Measurements from ENCODE around the gene SSBP4.

Gene SSBP4

DNA sequence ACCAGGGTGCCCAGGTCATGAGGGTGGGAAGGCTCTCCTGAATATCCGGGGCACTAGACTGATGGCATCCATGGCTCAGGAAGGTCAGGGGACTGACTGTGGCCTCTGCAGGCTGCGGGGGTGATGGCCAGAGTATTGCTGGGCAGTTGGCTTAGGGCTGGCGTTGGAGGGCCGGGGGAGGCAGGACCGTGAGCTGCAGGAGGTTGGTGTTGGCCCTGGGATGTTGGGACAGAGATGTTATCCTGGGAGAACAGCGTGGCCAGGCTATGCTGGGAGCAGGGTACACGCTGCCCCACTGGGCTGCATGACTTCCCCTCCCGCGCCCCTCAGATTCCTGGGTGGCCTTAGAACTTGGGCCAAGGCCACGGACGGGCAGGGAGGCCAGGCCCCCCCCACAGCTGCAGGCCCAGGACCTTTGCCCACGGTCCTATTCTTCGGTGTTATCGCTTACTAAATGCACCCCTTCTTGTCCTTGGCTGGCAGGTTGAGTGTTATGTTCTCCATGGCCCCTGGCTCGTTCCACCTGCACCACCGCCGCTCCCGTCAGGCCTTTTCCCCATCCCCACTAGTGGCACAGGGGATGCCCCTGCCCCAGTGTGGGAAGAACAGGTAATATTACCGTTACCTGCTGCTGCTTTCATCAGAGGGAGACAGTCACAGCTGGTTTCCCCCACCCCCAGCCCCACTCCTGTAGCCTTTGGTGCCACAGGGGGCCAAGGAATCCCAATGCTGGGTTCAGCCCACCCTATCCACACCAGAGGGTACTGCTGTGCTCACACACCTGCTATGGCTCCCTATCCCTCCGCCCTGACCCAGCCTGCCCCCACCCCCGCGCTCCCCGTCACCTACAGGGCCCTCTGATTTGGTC, 22.0 kb downstream of the SSBP4 start:
- H3K4me2 ChIP-seq (ENCODE audit: low read length): no peak overlapping the region
- H3K79me2 ChIP-seq: peaks cover 9% of the 10 kb centered on the region
- no peak overlapping the region for H2AFZ ChIP-seq
- no peak overlapping the region for H3K27ac ChIP-seq
- no peaks in the 10 kb centered on the region for H3K9me3 ChIP-seq (ENCODE audit: control insufficient read depth, low read length)
- no peaks in the 10 kb centered on the region for H3K36me3 ChIP-seq (ENCODE audit: control insufficient read depth, insufficient read depth, low read length)
- H3K27me3 ChIP-seq (ENCODE audit: control insufficient read depth, insufficient read depth, low read length): no peaks in the 10 kb centered on the region
- H3K9ac ChIP-seq: no peak overlapping the region
- peaks cover 14% of the 10 kb centered on the region for H3K4me1 ChIP-seq
- H3K4me3 ChIP-seq (ENCODE audit: low read depth, low read length): no peak overlapping the region
- TF ChIP-seq, protein P1, sequence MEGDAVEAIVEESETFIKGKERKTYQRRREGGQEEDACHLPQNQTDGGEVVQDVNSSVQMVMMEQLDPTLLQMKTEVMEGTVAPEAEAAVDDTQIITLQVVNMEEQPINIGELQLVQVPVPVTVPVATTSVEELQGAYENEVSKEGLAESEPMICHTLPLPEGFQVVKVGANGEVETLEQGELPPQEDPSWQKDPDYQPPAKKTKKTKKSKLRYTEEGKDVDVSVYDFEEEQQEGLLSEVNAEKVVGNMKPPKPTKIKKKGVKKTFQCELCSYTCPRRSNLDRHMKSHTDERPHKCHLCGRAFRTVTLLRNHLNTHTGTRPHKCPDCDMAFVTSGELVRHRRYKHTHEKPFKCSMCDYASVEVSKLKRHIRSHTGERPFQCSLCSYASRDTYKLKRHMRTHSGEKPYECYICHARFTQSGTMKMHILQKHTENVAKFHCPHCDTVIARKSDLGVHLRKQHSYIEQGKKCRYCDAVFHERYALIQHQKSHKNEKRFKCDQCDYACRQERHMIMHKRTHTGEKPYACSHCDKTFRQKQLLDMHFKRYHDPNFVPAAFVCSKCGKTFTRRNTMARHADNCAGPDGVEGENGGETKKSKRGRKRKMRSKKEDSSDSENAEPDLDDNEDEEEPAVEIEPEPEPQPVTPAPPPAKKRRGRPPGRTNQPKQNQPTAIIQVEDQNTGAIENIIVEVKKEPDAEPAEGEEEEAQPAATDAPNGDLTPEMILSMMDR (IDR thresholded peaks at IDR 0.05): no peak

DNA sequence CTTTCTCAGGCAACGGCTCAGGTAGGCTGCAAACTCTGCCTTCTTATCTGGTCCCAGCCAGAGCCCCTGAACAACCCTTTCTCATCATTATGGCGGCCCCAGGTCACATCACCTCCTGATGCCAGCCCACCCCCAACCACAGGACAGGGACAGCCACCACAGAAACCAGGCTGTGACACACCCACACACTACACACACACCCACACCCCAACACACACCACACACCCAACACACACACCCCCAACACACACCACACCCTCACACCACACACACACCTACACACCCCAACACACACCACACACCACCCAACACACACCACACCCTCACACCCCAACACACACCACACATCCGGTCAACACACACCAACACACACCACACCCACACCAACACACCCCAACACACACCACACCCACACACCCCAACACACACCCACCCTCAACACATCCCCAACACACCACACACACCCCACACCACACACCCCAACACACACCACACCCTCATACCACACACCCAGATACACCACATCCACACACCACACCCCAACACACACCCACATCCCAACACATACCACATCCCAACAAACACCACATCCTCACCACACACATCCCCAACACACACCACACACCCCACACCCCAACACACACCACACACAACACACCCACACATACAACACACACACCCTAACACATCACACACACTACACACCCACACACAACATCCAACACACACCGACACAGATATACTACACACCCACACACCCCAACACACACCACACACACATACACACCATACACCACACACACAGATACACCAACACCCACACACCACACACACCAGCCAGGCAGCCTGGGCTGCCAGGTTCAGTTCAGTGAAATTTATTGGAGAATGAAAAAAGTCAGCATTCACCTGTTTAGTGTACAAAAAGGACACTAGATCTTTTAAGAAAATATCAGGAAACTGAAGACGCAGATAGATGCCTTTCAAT, 22.9 kb downstream of the SSBP4 start:
- Histone ChIP-seq H3K9ac (no peak overlapping the region), H3K79me2 (peaks cover 9% of the 10 kb centered on the region), H3K4me2 (ENCODE audit: low read length) (no peak overlapping the region), H3K36me3 (ENCODE audit: control insufficient read depth, insufficient read depth, low read length) (no peaks in the 10 kb centered on the region), H3K27me3 (ENCODE audit: control insufficient read depth, insufficient read depth, low read length) (no peaks in the 10 kb centered on the region), H3K4me3 (ENCODE audit: low read depth, low read length) (no peak overlapping the region), H3K4me1 (peaks cover 14% of the 10 kb centered on the region), H3K27ac (no peak overlapping the region), H2AFZ (no peak overlapping the region), H3K9me3 (ENCODE audit: control insufficient read depth, low read length) (no peaks in the 10 kb centered on the region)
- TF ChIP-seq, protein P1 (IDR thresholded peaks at IDR 0.05): no peak

DNA sequence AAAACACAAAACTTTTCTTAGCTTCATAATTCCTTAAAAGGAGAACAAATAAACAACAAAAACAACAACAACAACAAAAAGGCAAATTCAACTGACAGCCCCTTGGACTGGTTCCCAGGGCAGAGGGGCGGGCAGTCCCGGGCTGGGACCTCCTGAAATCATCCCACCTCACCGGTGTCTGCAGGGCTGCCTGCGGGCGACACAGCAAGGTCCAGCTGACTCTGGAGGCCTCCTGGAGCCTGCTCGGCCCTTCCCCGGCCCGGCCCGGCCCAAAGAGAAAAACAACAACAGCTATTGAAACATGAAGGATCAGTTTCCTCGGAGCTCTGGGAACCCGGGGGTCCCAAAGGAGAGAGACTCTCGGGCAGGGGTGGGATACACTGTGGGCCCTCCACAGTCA, 23.7 kb downstream of the SSBP4 start:
- H3K27me3 ChIP-seq (ENCODE audit: control insufficient read depth, insufficient read depth, low read length): no peaks in the 10 kb centered on the region
- H3K9ac ChIP-seq: no peak overlapping the region
- no peaks in the 10 kb centered on the region for H3K36me3 ChIP-seq (ENCODE audit: control insufficient read depth, insufficient read depth, low read length)
- TF ChIP-seq, protein P1 (IDR thresholded peaks at IDR 0.05): no peak
- H3K4me1 ChIP-seq: peaks cover 14% of the 10 kb centered on the region
- H2AFZ ChIP-seq: no peak overlapping the region
- no peak overlapping the region for H3K4me2 ChIP-seq (ENCODE audit: low read length)
- H3K79me2 ChIP-seq: peaks cover 13% of the 10 kb centered on the region
- H3K27ac ChIP-seq: no peak overlapping the region
- H3K4me3 ChIP-seq (ENCODE audit: low read depth, low read length): no peak overlapping the region
- no peaks in the 10 kb centered on the region for H3K9me3 ChIP-seq (ENCODE audit: control insufficient read depth, low read length)

DNA sequence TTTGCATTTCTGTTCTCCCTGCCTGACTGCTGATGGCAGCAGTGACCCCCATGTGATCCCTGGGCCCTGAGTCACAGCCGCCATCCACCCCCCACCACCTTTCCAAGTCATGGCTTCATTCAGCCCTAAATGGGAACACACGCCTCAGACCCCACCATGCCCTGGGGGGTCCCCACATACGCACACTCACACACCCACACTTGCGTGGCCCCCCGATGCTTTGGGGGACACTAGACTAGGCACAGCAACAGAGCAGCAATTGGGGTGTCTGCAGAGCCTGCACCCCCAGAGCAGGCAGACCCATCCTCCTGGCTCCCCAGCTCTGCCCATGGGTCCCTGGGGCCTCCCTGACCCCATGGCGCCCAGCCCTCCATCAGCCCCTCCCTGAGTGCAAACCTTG, 24.2 kb downstream of the SSBP4 start:
- H3K4me3 ChIP-seq (ENCODE audit: low read depth, low read length): no peak overlapping the region
- no peak overlapping the region for H3K4me2 ChIP-seq (ENCODE audit: low read length)
- peaks cover 11% of the 10 kb centered on the region for H3K4me1 ChIP-seq
- H3K27me3 ChIP-seq (ENCODE audit: control insufficient read depth, insufficient read depth, low read length): no peaks in the 10 kb centered on the region
- no peak overlapping the region for H3K27ac ChIP-seq
- no peaks in the 10 kb centered on the region for H3K9me3 ChIP-seq (ENCODE audit: control insufficient read depth, low read length)
- no peak overlapping the region for H3K9ac ChIP-seq
- H2AFZ ChIP-seq: no peak overlapping the region
- TF ChIP-seq, protein P1 (IDR thresholded peaks at IDR 0.05): no peak
- H3K79me2 ChIP-seq: peaks cover 14% of the 10 kb centered on the region
- no peaks in the 10 kb centered on the region for H3K36me3 ChIP-seq (ENCODE audit: control insufficient read depth, insufficient read depth, low read length)

Measured in parathyroid adenoma (tissue), 2 donors.